ENCODE results near the gene AMBP.

The AMBP gene

GRCh38 chr9:114107286-114108001 lies 29.3 kb upstream of the AMBP start:
- TF ChIP-seq CTCF (conservative IDR thresholded peaks at IDR 0.05; ENCODE audit: low read depth), result no peak
- no peak overlapping the region for H3K27ac ChIP-seq
- POLR2A ChIA-PET (ENCODE audit: low non-redundant PET), result no interaction called here
- CTCF ChIA-PET, result interaction anchor here (0.5 to 5.7 kb wide), 46 partner anchors 8 to 886 kb away, joined by 3 to 132 read pairs (median 5); partner anchors contain the start of genes COL27A1, FKBP15, KIF12 and SLC31A1
- DNase-seq (ENCODE audit: low spot score), result no peak

- ChIA-PET POLR2A (ENCODE audit: low non-redundant PET) (interaction anchor here (0.7 kb wide), 1 partner anchor 13 kb away, joined by 3 read pairs; no protein-coding TSS in a partner anchor), CTCF (no interaction called here)
- no peak overlapping the region for H3K27ac ChIP-seq
- TF ChIP-seq CTCF (conservative IDR thresholded peaks at IDR 0.05; ENCODE audit: low read depth), result no peak
- no peak for DNase-seq (ENCODE audit: low spot score)
These were observed 27.1 kb upstream of the AMBP start for GRCh38 chr9:114105236-114105635.

- POLR2A ChIA-PET (ENCODE audit: low non-redundant PET), result no interaction called here
These were observed 24.4 kb upstream of the AMBP start for GRCh38 chr9:114102484-114102883.

GRCh38 chr9:114100536-114100935 lies 22.4 kb upstream of the AMBP start:
- H3K27ac ChIP-seq, result no peak overlapping the region
- no peak for TF ChIP-seq CTCF (conservative IDR thresholded peaks at IDR 0.05; ENCODE audit: low read depth)
- CTCF ChIA-PET, result interaction anchor here (0.7 to 2.6 kb wide), 5 partner anchors 9 to 840 kb away, joined by 3 to 11 read pairs (median 3); no protein-coding TSS in a partner anchor
- POLR2A ChIA-PET (ENCODE audit: low non-redundant PET), result no interaction called here
- no peak for DNase-seq (ENCODE audit: low spot score)

More at GRCh38 chr9:114102484-114102883, 24.4 kb upstream of the AMBP start:
- no peak for TF ChIP-seq CTCF (conservative IDR thresholded peaks at IDR 0.05; ENCODE audit: low read depth)
- CTCF ChIA-PET, result interaction anchor here (0.6 kb wide), 1 partner anchor 365 kb away, joined by 4 read pairs; no protein-coding TSS in a partner anchor
- no peak overlapping the region for H3K27ac ChIP-seq
- no peak for DNase-seq (ENCODE audit: low spot score)

- ChIA-PET POLR2A (ENCODE audit: low non-redundant PET) (no interaction called here), CTCF (interaction anchor here (0.6 to 2.6 kb wide), 8 partner anchors 8 to 456 kb away, joined by 3 to 11 read pairs (median 4); no protein-coding TSS in a partner anchor)
- TF ChIP-seq CTCF (conservative IDR thresholded peaks at IDR 0.05; ENCODE audit: low read depth), result no peak
- DNase-seq (ENCODE audit: low spot score), result no peak
- H3K27ac ChIP-seq, result no peak overlapping the region
These were observed 21.7 kb upstream of the AMBP start for GRCh38 chr9:114099669-114100270.

GRCh38 chr9:114098936-114099668 lies 21.0 kb upstream of the AMBP start, which contains the start of gene KIF12:
TSS of gene KIF12 (minus strand) at chr9:114099292. CDS start at chr9:114099276, 16 bp downstream.
- ChIA-PET CTCF (interaction anchor here (0.6 to 2.6 kb wide), 6 partner anchors 9 to 456 kb away, joined by 3 to 11 read pairs (median 5); no protein-coding TSS in a partner anchor), POLR2A (ENCODE audit: low non-redundant PET) (no interaction called here)
- no peak for DNase-seq (ENCODE audit: low spot score)
- no peak within 1 kb of the TSS for H3K27ac ChIP-seq
- no peak for TF ChIP-seq CTCF (conservative IDR thresholded peaks at IDR 0.05; ENCODE audit: low read depth)
